ENCODE results near the gene ATL2. TPM values are rescaled to one million over a fixed set of nuclear protein-coding genes. Genes with fewer than 3 reads are reported as not detected.

ATL2 gene
- total and polyA plus RNA-seq, 2 experiments from 2014 or later, result 28.7 to 86.5 TPM

- no peak overlapping the region for H3K4me3 ChIP-seq
- no peak for DNase-seq (ENCODE audit: low read depth in 1 of 2, low spot score in 1 of 2)
- no peak overlapping the region for H3K27ac ChIP-seq
Measured at GRCh38 chr2:38277245-38278116, 99.6 kb downstream of the ATL2 start.

DNA sequence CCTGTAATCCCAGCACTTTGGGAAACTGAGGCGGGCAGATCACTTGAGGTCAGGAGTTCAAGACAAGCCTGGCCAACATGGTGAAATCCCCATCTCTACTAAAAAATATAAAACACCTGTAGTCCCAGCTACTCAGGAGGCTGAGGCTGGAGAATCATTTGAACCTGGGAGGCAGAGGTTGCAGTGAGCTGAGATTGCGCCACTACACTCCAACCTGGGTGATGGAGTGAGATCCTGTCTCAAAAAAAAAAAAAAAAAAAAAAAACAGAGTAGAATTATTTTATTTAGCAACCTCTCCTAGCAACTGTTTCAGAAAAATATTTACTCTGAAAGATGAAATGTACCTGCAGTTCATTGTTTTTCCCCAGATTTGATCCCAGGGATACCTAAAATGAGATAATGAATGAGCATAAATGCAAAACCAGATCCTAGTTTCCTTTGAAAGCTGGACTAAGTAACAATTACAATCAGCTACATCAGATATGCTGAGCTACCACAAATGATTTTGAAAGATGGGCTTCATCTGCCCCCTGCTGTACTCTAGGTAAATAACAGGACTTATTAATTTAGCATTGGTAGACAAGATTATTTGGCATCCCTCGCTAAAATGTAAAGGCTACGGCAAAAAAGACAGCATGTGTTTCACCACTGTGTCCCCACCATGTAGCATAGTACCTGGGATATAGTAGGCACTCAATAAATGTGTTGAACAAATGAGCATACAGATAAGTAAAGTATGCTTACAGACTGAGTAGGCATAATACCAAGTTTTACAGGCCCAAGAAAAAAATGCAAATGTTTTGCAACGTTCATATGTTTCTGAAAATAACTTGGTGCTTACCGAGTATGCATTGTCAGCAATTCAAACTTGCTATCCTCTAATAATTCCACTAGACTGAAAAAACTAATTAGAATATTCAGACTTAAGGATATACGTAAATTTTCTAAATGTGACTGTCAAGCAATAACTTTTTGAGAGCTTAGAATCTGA lies 102.5 kb downstream of the ATL2 start:
- peak; percentile 64 to 89 for DNase-seq (ENCODE audit: low read depth in 1 of 2, low spot score in 1 of 2)
- no peaks in the 10 kb centered on the region for H3K36me3 ChIP-seq
- TF ChIP-seq CTCF (IDR thresholded peaks at IDR 0.05; ENCODE audit: low read depth, low read length), result peak; percentile 48
- H3K27me3 ChIP-seq, result no peaks in the 10 kb centered on the region
- H3K4me1 ChIP-seq (ENCODE audit: low read depth), result no peaks in the 10 kb centered on the region
- H3K27ac ChIP-seq, result no peak overlapping the region
- no peaks in the 10 kb centered on the region for H3K9me3 ChIP-seq (ENCODE audit: low read depth)
- H3K4me3 ChIP-seq, result no peak overlapping the region

More at GRCh38 chr2:38277245-38278116, 99.6 kb downstream of the ATL2 start:
- H3K27me3 ChIP-seq, result no peaks in the 10 kb centered on the region
- TF ChIP-seq CTCF (IDR thresholded peaks at IDR 0.05; ENCODE audit: low read depth, low read length), result no peak
- H3K4me1 ChIP-seq (ENCODE audit: low read depth), result no peaks in the 10 kb centered on the region
- H3K9me3 ChIP-seq (ENCODE audit: low read depth), result no peaks in the 10 kb centered on the region
- no peaks in the 10 kb centered on the region for H3K36me3 ChIP-seq

DNA sequence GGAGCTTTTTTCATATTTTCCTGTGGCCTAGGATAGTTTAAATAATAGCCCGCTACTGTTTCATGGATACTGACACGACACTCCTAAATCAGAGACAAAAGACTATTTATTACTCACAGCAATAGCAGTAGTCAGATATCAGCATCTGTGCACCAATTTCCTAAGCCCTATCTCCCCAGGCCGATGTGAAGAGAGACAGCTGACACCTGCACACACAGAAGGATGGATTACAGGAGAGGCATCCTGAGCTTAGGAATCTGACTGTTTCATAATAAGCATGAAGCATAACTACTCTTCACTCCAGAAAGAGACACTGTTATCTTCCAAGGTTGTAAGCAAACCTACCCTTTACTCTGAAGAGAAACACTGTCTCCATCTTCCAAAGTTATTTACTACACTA lies 105.4 kb downstream of the ATL2 start:
- Histone ChIP-seq H3K27me3 (no peaks in the 10 kb centered on the region), H3K9me3 (ENCODE audit: low read depth) (no peaks in the 10 kb centered on the region), H3K4me1 (ENCODE audit: low read depth) (no peaks in the 10 kb centered on the region), H3K4me3 (no peak overlapping the region), H3K36me3 (no peaks in the 10 kb centered on the region), H3K27ac (no peak overlapping the region)
- TF ChIP-seq CTCF (IDR thresholded peaks at IDR 0.05; ENCODE audit: low read depth, low read length), result no peak
- no peak for DNase-seq (ENCODE audit: low read depth in 1 of 2, low spot score in 1 of 2)

DNA sequence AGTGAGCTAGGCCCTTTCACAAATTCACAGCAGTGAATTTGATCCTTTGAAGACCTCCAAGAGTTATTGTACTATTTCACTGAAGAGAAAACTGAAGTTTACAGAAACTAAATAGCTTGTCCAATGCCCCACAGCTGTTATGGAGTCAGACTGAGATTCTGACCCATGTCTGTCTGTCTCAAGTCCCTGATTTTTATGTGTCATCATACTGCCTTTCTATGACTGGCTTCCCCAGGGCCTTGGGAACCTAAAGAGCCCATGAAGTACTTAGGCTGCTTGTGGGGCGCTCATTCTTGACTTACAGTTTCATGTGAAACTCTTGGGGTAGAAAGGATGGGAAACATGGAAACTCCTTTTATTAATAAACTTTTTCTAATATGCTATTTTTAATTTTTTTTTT lies 107.7 kb downstream of the ATL2 start:
- H3K36me3 ChIP-seq, result no peaks in the 10 kb centered on the region
- TF ChIP-seq CTCF (IDR thresholded peaks at IDR 0.05; ENCODE audit: low read depth, low read length), result no peak
- peaks cover 11% of the 10 kb centered on the region for H3K4me1 ChIP-seq (ENCODE audit: low read depth)
- no peaks in the 10 kb centered on the region for H3K27me3 ChIP-seq
- DNase-seq (ENCODE audit: low read depth in 1 of 2, low spot score in 1 of 2), result no peak
- H3K9me3 ChIP-seq (ENCODE audit: low read depth), result no peaks in the 10 kb centered on the region
- no peak overlapping the region for H3K4me3 ChIP-seq
- H3K27ac ChIP-seq, result no peak overlapping the region

DNA sequence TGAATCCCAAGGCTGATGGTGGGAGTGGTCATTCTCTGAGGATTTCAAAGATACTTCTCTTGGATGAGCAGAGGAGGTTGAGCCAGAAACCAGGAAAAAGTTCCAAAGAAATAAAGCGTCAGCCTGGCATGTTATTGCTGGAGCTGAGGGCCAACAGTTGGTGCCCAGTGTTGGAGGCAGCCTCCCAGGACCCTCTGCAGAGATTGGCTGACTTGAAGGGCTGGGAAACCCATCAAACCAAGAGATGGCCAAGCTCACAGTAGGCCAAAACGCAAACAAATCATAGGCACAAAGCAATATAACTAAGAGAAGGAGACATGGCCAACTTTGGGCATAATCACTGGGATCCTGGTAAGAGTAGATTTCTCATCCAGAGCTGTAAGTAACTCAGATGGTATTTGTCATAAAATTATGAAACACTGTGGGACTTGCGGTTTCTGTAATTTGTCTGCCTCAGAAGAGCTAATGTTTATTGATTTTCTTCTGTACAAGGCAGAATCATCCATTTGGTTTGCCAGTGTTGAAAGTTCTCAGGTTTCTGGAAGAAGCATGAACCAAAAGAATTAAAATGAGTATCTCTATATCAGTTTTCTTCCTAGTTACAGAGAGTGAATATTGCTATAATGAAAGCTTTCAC lies 108.3 kb downstream of the ATL2 start:
- Histone ChIP-seq H3K4me3 (no peak overlapping the region), H3K36me3 (no peaks in the 10 kb centered on the region), H3K4me1 (ENCODE audit: low read depth) (peaks cover 14% of the 10 kb centered on the region), H3K27me3 (no peaks in the 10 kb centered on the region), H3K27ac (no peak overlapping the region), H3K9me3 (ENCODE audit: low read depth) (no peaks in the 10 kb centered on the region)
- no peak for DNase-seq (ENCODE audit: low read depth in 1 of 2, low spot score in 1 of 2)
- no peak for TF ChIP-seq CTCF (IDR thresholded peaks at IDR 0.05; ENCODE audit: low read depth, low read length)
